Measurements from ENCODE around the gene CLPTM1. TPM values are rescaled to one million over a fixed set of nuclear protein-coding genes. Genes with fewer than 3 reads are reported as not detected.

The CLPTM1 gene
- total RNA-seq, 1 experiment from 2014 or later = 102 TPM

GRCh38 chr19:45040059-45040771 is 85.0 kb downstream of the CLPTM1 start:
- Histone ChIP-seq H3K9me3 (ENCODE audit: control insufficient read depth in 1 of 2, insufficient read depth in 1 of 2, low read depth in 1 of 2, low read length in 2 of 2) (no peaks in the 10 kb centered on the region), H2AFZ (ENCODE audit: low read depth, low read length, poor library complexity, severe bottlenecking) (no peak overlapping the region), H4K20me1 (ENCODE audit: insufficient read depth) (peaks cover 15% of the 10 kb centered on the region; the same call in 1 of the 2 replicates), H3K79me2 (ENCODE audit: insufficient read depth, low read length) (peaks cover 61% of the 10 kb centered on the region), H3K9me2 (ENCODE audit: insufficient read depth) (no peaks in the 10 kb centered on the region), H3K4me3 (replicated peaks in 1 of 2; ENCODE audit: low read depth in 1 of 2, low read length in 2 of 2) (peak overlapping the region; percentile 94 to 95), H3K4me2 (ENCODE audit: low read length) (peak overlapping the region; percentile 94), H3K27me3 (ENCODE audit: insufficient read depth, low read length) (no peaks in the 10 kb centered on the region), H3K36me3 (ENCODE audit: control insufficient read depth in 1 of 2, insufficient read depth in 2 of 2, low read length in 2 of 2) (peaks cover 31 to 33% of the 10 kb centered on the region in 2 experiments), H3K9ac (ENCODE audit: low read length) (peak overlapping the region; percentile 90), H3K27ac (ENCODE audit: low read depth, low read length) (0 out of 2 replicates have a peak overlapping the region, but pooled peaks have one; percentile 89), H3K4me1 (ENCODE audit: control insufficient read depth in 1 of 2, insufficient read depth in 2 of 2, low read length in 2 of 2) (peaks cover 7 to 9% of the 10 kb centered on the region in 2 experiments)
- TF ChIP-seq FOSL1 (IDR thresholded peaks at IDR 0.05; ENCODE audit: low read depth) = no peak
- TF ChIP-seq, protein P1, sequence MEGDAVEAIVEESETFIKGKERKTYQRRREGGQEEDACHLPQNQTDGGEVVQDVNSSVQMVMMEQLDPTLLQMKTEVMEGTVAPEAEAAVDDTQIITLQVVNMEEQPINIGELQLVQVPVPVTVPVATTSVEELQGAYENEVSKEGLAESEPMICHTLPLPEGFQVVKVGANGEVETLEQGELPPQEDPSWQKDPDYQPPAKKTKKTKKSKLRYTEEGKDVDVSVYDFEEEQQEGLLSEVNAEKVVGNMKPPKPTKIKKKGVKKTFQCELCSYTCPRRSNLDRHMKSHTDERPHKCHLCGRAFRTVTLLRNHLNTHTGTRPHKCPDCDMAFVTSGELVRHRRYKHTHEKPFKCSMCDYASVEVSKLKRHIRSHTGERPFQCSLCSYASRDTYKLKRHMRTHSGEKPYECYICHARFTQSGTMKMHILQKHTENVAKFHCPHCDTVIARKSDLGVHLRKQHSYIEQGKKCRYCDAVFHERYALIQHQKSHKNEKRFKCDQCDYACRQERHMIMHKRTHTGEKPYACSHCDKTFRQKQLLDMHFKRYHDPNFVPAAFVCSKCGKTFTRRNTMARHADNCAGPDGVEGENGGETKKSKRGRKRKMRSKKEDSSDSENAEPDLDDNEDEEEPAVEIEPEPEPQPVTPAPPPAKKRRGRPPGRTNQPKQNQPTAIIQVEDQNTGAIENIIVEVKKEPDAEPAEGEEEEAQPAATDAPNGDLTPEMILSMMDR (IDR thresholded peaks at IDR 0.05 in 2 of 3, conservative IDR thresholded peaks at IDR 0.05 in 1 of 3; ENCODE audit: borderline replicate concordance in 1 of 3, insufficient read depth in 1 of 3, low read depth in 2 of 3, low read length in 2 of 3) = no peak
- TF ChIP-seq POLR2AphosphoS5 (IDR thresholded peaks at IDR 0.05; ENCODE audit: low read depth, low read length) = no peak
- no peak for TF ChIP-seq CEBPB (IDR thresholded peaks at IDR 0.05; ENCODE audit: low read depth)
- no peak for TF ChIP-seq MAX (IDR thresholded peaks at IDR 0.05)
- no peak for TF ChIP-seq POLR2A (IDR thresholded peaks at IDR 0.05; ENCODE audit: borderline replicate concordance, extremely low read depth, insufficient read depth, insufficient read length)
- no peak for TF ChIP-seq ZNF274 (IDR thresholded peaks at IDR 0.05; ENCODE audit: low read depth, low read length)
- TF ChIP-seq REST (IDR thresholded peaks at IDR 0.05; ENCODE audit: low read depth) = no peak
- no peak for TF ChIP-seq CBX3 (IDR thresholded peaks at IDR 0.05; ENCODE audit: low read depth)
- intact Hi-C loops (cut with micrococcal nuclease) = no loop called here
- ChIA-PET CTCF (interaction anchor here (1.9 kb wide), 1 partner anchor 19 kb away, joined by 18 read pairs; no protein-coding TSS in a partner anchor), POLR2A (interaction anchor here (1.0 kb wide), 1 partner anchor 150 kb away, joined by 3 read pairs; no protein-coding TSS in a partner anchor), RAD21 (ENCODE audit: low non-redundant PET in 1 of 2, low total read pairs in 2 of 2, uncharacterized antibody in 2 of 2, unreplicated experiment in 2 of 2) (no interaction called here)
- TSS peak; percentile 61 for BruUV-seq (replicated peaks)
- ATAC-seq = no peak
- DNase-seq (ENCODE audit: low read depth, low spot score) = no peak
